ENCODE data around the gene CAPN10.

DNA sequence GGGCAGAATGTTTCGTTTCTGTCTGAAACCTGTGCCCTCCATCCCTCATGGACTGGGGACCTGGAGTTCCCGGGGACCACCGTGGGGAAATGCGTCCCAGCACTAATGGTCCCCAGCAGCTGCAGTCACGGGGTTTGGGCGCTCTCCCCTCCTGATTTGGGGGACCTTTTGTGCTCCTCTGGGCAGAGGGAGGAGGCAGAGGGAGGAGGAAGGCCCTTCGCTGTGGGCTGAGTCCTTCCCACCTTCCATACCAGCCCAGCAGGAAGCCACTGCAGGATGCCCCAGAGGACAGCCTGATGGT is 41.9 kb downstream of the CAPN10 start:
- TF ChIP-seq, protein P1, sequence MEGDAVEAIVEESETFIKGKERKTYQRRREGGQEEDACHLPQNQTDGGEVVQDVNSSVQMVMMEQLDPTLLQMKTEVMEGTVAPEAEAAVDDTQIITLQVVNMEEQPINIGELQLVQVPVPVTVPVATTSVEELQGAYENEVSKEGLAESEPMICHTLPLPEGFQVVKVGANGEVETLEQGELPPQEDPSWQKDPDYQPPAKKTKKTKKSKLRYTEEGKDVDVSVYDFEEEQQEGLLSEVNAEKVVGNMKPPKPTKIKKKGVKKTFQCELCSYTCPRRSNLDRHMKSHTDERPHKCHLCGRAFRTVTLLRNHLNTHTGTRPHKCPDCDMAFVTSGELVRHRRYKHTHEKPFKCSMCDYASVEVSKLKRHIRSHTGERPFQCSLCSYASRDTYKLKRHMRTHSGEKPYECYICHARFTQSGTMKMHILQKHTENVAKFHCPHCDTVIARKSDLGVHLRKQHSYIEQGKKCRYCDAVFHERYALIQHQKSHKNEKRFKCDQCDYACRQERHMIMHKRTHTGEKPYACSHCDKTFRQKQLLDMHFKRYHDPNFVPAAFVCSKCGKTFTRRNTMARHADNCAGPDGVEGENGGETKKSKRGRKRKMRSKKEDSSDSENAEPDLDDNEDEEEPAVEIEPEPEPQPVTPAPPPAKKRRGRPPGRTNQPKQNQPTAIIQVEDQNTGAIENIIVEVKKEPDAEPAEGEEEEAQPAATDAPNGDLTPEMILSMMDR (IDR thresholded peaks at IDR 0.05): no peak
- TF ChIP-seq POLR2A (IDR thresholded peaks at IDR 0.05): no peak

All from tibial nerve (tissue), 3 donors.